GM21367 (cell line): ENCODE data around the gene VPS8.
"Not testable (repeated sequence)": the region's sequence is repeated elsewhere in the genome, so short reads cannot be mapped to it uniquely, and the experiment has no call there.

Experiments
- ATAC-seq: cut with Tn5 transposase; IDR thresholded peaks from one replicate; pipeline ENCODE4 v1.9.1; 2021; ENCODE audit not compliant: unreplicated experiment

The VPS8 gene

DNA sequence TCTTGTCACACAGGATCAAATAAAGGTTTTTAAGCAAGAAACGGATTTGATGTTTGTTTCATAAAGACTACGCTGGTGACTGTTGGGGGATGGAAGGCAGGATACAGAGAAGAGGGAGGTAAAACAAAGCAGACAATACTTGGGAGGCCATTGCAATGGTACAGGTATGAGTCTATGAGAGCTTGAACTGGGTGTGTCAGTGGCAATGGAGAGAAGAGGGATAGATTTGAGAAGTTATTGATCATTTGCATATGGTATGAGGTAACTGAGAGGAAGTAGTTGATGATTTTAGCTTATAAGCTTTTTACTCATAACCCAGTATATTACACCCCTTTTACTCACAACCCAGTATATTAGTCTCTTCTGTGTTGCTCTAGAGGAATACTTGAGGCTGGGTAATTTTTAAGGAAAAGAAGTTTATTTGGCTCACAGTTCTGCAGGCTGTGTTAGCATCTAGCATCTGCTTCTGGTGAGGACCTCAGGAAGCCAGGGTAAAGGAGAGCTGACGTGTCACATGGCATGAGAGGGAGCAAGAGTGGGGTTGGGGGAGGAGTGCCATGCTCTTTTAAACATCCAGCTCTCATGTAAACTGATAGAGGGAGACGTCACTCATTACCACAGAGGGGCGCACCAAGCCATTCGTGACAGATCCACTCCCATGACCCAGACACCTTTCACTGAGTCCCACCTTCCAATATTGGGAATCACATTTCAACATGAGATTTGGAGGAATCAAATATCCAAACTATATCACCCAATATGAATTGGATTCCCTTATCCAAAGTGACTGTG lies 153.9 kb downstream of the VPS8 start:
- ATAC-seq = no peak

- no peak for ATAC-seq
These were observed 156.1 kb downstream of the VPS8 start for GRCh38 chr3:184968115-184968514.

GRCh38 chr3:184970186-184970585 lies 158.2 kb downstream of the VPS8 start:
- no peak for ATAC-seq

DNA sequence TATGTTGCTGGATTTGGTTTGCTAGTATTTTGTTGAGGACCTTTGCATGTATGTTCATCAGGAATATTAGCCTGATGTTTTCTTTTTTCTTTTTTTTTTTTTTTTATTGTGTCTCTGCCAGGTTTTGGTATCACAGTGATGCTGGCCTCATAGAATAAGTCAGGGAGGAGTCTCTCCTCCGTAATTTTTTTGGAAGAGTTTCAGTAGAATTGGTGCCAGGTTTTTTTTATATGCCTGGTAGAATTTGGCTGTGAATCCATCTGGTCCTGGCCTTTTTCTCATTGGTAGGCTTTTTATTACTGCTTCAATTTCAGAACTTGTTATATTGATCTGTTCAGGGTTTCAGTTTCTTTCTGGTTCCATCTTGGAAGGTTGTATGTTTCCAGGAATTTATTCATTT lies 165.8 kb downstream of the VPS8 start:
- ATAC-seq = no peak

DNA sequence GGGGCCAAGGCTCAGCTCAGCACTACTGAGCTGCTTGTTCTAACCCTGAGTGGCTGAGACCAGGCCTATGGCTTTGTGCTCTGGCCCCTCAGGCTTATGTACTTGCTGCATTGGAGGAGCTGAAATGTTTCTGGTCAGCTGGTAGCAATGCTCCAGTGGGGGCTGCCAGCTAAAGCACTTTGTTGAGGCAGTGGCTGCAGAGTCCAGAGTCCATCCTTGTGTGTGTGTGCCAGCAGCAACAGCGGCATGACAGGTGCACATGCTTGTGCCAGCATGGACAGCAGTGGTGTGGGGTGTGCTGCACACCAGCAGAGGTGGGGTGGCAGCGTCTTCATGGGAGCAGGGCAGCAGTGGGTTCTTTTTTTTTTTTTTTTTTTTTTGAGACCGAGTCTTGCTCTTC lies 169.1 kb downstream of the VPS8 start:
- no peak for ATAC-seq

GRCh38 chr3:184982076-184982475 lies 170.1 kb downstream of the VPS8 start:
- ATAC-seq = no peak

GRCh38 chr3:184985586-184985985 lies 173.6 kb downstream of the VPS8 start:
- no peak for ATAC-seq

DNA sequence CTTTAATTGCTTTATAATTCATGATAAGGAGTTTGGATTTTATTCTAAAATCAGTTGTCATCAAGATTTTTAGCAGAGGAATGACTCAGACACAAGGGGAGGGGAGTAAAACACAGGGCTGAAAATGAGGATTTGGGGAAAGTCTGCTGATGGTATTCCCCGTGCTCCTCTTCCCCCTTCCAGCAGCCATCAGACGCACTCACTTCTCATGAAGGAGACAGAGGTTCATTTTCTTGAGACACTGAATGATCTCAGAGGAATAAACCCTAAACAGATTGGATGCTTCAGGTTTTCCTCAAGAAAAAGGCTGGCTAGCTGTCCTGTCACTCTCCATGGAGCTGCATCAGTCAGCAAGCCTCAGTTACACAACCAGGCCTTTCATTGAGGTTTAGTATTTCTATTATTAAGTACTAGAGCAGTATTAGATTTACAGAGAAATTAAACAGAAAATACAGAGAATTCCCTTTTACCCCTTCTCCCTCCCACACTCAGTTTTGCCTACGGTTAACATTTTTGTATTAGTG lies 174.5 kb downstream of the VPS8 start:
- no peak for ATAC-seq

GRCh38 chr3:184993394-184993793 lies 181.4 kb downstream of the VPS8 start:
- no peak for ATAC-seq

DNA sequence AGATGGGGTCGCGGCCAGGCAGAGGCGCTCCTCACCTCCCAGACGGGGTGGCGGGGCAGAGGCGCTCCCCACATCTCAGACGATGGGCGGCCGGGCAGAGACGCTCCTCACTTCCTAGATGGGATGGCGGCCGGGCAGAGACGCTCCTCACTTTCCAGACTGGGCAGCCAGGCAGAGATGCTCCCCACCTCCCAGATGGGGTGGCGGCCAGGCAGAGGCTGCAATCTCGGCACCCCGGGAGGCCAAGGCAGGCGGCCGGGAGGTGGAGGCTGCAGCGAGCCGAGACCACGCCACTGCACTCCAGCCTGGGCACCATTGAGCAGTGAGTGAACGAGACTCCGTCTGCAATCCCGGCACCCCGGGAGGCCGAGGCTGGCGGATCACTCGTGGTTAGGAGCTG lies 191.9 kb downstream of the VPS8 start:
- not testable (repeated sequence) for ATAC-seq

DNA sequence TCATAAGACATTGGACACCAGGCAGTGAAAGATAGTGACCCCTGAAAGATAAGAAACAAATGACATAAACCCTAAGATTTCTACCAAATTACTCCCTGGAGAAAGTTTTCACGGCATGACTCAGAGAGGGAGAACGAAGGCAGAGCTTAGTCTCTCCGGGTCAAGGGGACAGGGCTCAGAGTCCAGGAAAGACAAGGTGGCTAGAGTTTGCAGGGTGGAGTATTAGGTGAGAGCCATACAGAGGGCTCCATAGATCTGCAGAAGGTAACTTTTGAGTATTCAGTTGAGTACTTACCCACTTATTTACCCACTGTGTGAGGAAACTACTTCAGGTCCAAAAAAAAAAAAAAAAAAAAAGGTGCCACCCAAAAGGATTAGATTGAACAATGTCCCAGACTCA lies 197.7 kb downstream of the VPS8 start:
- no peak for ATAC-seq

GRCh38 chr3:185017584-185017983 lies 205.6 kb downstream of the VPS8 start:
- ATAC-seq = not testable (repeated sequence)

- ATAC-seq = not testable (repeated sequence)
These were observed 206.0 kb downstream of the VPS8 start for GRCh38 chr3:185017996-185018395.

DNA sequence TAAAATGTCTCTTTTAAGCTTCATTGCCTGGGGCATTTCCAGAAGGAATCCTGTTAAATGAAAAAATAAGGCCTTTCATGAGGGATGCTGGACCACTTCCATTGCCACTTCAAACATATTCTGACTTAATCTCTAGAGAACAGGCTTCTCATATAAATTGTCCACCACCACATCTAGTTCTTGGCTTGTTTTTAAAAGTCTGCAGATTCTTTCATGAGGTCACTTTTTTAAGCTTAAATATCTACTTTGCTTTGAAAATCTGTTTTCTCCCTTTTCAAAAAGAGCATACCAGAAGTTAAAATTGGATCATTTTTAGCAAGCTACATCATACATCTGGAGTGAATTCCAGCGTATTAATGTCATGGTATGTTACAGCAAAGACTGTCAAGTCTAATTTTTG lies 209.3 kb downstream of the VPS8 start:
- no peak for ATAC-seq

DNA sequence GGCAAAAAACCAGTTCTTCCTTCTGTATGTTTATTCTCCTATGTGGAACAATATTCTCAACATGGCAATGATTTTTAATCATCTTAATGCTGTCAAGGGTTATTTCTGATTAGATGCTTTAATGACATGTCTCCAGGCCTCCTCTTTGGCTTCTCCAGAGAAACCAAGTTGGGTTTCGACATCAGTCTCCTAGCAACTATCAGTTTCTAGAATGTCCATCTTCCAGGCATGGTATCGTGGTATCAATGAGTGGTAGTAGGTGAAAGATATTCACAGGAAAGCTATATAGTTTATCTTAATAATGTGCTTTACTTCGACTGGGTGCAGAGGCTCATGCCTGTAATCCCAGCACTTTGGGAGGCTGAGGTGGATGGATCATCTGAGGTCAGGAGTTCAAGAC lies 212.4 kb downstream of the VPS8 start:
- ATAC-seq = no peak

DNA sequence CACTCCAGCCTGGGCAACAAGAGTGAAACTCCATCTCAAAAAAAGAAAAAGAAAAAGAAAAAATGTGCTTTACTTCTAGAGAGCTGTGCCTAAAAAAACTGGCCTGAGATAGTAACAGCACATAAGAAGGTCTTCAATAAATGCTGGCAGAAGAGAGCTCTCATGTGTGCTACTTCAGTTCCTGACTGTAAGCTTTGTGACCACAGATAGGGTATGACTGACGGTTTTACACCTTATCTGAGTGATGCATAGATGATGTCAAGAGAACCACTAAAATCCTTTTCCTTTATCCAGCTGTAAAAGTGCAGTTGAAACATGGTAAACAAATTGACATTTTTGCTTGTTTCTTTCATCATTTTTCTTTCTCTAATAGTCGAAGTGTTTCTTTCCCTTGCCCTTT lies 213.0 kb downstream of the VPS8 start:
- no peak for ATAC-seq

DNA sequence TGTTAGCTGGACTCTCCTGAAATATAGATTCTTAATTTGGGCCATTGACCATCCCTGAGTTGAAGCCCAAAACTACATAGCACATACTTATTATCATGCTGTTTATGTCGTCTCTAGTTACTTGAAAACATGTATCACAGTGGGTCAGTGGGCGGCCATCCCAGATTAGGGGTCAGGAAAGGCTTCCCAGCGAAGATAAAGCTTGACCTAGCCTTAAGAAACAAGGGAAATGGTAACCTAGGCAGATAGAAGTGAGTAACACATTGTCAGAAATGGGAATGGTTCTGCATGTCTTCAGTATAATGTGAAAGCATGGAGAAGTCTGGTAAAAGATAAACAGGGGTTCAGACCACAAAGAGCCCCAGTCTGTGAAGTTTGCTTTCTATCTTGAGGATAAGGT lies 216.2 kb downstream of the VPS8 start:
- ATAC-seq = no peak

- no peak for ATAC-seq
These were observed 217.1 kb downstream of the VPS8 start for GRCh38 chr3:185029086-185029485.

DNA sequence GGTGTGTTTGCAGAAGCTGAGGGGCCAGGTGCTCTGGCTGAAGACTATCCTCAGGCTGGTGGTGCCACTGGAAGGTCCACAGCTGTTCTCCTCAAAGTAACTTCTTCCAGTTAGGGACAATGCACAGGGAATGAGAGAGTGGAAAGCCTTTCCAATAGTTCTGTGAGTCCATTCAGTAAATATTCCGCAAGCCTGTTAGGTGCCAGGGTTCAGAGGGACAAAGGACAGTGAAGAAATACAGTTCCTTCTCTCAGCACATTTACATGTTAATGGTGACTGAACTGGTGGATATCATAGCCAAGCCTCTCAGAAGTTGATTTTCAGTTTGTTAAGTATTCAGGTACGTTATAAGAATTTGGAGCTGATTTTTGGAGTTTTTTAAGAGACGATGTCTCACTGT lies 218.4 kb downstream of the VPS8 start:
- ATAC-seq = no peak

- no peak for ATAC-seq
These were observed 219.0 kb downstream of the VPS8 start for GRCh38 chr3:185030951-185031350.

- ATAC-seq = no peak
These were observed 225.8 kb downstream of the VPS8 start for GRCh38 chr3:185037801-185038200.

- ATAC-seq = no peak
These were observed 228.5 kb downstream of the VPS8 start for GRCh38 chr3:185040425-185040824.

- ATAC-seq = no peak
These were observed 229.6 kb downstream of the VPS8 start for GRCh38 chr3:185041540-185041939.
